Central memory CD8-positive, alpha-beta T cell (primary cell): ENCODE results near the gene PALLD.

ENCODE experiments used
- ATAC-seq: fragments of 150-1000 bp; cut with Tn5 transposase; replicated peaks from 2 replicates; pipeline ENCODE4 v1.10.0; 2022; ENCODE audit warnings: mild to moderate bottlenecking, moderate FRiP score, moderate number of reproducible peaks; ENCODE audit not compliant: poor library complexity, severe bottlenecking; ENCODE audit errors: extremely low read depth
- DNase-seq, 2 donors: peaks; one replicate each; pipeline ENCODE4 v3.0.0; 2021; ENCODE audit warnings: low spot score in 2 of 2
- H3K27ac Mint-ChIP-seq: one replicate; pipeline ENCODE4 v1.8.0; 2022; ENCODE audit warnings: low read depth, mild to moderate bottlenecking, moderate library complexity, mixed read lengths
- H3K27me3 Mint-ChIP-seq: one replicate; pipeline ENCODE4 v1.8.0; 2022; ENCODE audit warnings: mixed read lengths
- H3K36me3 Mint-ChIP-seq: one replicate; pipeline ENCODE4 v1.8.0; 2022; ENCODE audit warnings: mild to moderate bottlenecking, moderate library complexity, mixed read lengths; ENCODE audit not compliant: insufficient read depth
- H3K4me1 Mint-ChIP-seq: one replicate; pipeline ENCODE4 v1.8.0; 2022; ENCODE audit warnings: mixed read lengths
- H3K4me3 Mint-ChIP-seq: one replicate; pipeline ENCODE4 v1.8.0; 2022; ENCODE audit warnings: mild to moderate bottlenecking, moderate library complexity, mixed read lengths
- H3K9me3 Mint-ChIP-seq: one replicate; pipeline ENCODE4 v1.8.0; 2022; ENCODE audit warnings: mixed read lengths

Gene PALLD

DNA sequence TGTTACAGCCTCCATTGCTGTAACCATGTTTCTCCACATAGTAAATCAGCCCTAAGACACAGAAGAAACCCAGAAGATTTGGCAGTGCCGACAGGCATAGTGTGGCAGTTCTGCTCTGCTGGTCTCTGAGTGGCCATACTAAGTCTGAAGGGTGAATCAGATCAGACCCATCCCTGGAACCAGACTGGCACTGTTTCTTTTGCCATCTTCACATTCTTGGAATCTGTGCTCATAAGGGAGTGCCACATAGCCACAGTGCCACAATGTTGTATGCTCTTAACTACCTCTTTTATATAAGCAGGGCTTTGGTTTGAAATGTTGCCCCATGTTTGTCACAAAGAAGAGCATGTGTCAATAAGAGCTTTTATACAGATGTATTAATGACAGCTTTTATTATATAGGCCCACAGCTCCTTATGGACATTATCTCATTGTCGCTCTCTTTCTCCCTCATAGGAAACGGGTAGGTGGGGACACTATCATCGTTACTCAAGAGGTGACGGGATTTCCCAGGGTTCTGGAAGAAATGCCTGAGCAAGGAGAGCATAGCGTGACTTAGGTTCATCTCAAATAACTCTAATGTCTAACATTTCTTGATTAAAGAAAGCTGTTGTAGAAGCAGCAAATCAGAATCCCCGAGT, 385.0 kb downstream of the PALLD start:
- peaks cover 13% of the 10 kb centered on the region for H3K4me1 Mint-ChIP-seq
- DNase-seq (no peak), ATAC-seq (no peak)
- H3K4me3 Mint-ChIP-seq: no peak overlapping the region
- H3K27me3 Mint-ChIP-seq: peaks cover 42% of the 10 kb centered on the region
- no peaks in the 10 kb centered on the region for H3K9me3 Mint-ChIP-seq
- H3K27ac Mint-ChIP-seq: no peak overlapping the region
- no peaks in the 10 kb centered on the region for H3K36me3 Mint-ChIP-seq

DNA sequence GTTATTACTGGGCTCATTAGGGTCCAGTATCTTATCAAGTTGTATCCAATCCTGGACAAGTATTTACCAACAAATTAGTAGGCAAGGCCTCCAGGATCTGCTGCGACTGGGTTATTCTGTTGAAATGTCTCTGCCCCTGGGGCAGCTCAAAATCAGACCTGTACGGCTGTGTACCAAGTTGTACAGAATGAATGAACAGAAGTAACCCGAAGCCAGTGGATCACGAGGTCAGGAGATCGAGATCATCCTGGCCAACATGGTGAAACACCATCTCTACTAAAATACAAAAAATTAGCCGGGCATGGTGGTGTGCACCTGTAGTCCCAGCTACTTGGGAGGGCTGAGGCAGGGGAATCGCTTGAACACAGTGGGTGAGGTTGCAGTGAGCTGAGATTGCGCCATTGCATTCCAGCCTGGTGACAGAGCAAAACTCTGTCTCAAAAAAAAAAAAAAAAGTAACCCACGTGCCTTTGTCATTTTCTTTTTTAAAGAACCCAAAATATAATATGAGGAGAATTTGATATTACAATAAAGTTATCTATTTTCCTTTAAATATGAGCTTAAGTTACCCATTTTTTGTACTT, 385.9 kb downstream of the PALLD start:
- Mint-ChIP-seq H3K27me3 (peaks cover 39% of the 10 kb centered on the region), H3K9me3 (no peaks in the 10 kb centered on the region), H3K4me3 (no peak overlapping the region), H3K27ac (no peak overlapping the region), H3K36me3 (no peaks in the 10 kb centered on the region), H3K4me1 (peaks cover 13% of the 10 kb centered on the region)
- ATAC-seq (no peak), DNase-seq (no peak)

DNA sequence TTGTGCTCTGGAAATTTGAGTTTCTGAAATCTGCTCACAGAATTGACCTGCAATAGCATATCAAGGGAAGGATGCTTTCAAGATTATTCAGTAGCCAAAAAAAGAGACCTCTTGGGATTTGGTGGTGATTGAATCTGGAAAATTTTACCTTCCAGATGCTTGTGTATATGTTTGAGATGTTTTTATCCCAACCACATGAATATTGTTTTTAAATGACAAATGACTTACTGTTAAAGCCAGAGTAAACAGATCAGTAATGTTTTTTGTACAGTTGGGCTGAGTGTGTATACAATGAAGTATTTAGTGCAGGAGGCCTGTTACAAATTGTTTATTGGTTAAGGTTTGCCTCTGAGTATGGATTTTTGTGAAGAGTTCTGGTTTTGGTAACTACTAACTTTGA, 386.7 kb downstream of the PALLD start:
- no peak overlapping the region for H3K27ac Mint-ChIP-seq
- DNase-seq: no peak

GRCh38 chr4:168884251-168885124, 387.6 kb downstream of the PALLD start:
- no peaks in the 10 kb centered on the region for H3K9me3 Mint-ChIP-seq
- DNase-seq (no peak), ATAC-seq (no peak)
- H3K36me3 Mint-ChIP-seq: no peaks in the 10 kb centered on the region
- H3K4me1 Mint-ChIP-seq: no peaks in the 10 kb centered on the region
- no peak overlapping the region for H3K27ac Mint-ChIP-seq
- peaks cover 23% of the 10 kb centered on the region for H3K27me3 Mint-ChIP-seq
- no peak overlapping the region for H3K4me3 Mint-ChIP-seq

More for the DNA sequence above, 386.7 kb downstream of the PALLD start:
- Mint-ChIP-seq H3K4me3 (no peak overlapping the region), H3K36me3 (no peaks in the 10 kb centered on the region), H3K27me3 (peaks cover 33% of the 10 kb centered on the region), H3K4me1 (peaks cover 8% of the 10 kb centered on the region), H3K9me3 (no peaks in the 10 kb centered on the region)
- no peak for ATAC-seq

GRCh38 chr4:168885400-168885799, 388.5 kb downstream of the PALLD start:
- Mint-ChIP-seq H3K36me3 (no peaks in the 10 kb centered on the region), H3K27ac (no peak overlapping the region), H3K27me3 (peaks cover 15% of the 10 kb centered on the region), H3K9me3 (no peaks in the 10 kb centered on the region), H3K4me1 (no peaks in the 10 kb centered on the region), H3K4me3 (no peak overlapping the region)
- ATAC-seq (no peak), DNase-seq (no peak)

- H3K27ac Mint-ChIP-seq: no peak overlapping the region
- peaks cover 6% of the 10 kb centered on the region for H3K27me3 Mint-ChIP-seq
- DNase-seq (no peak), ATAC-seq (no peak)
- H3K36me3 Mint-ChIP-seq: peaks cover under 1% of the 10 kb centered on the region
- H3K9me3 Mint-ChIP-seq: no peaks in the 10 kb centered on the region
- H3K4me3 Mint-ChIP-seq: no peak overlapping the region
- H3K4me1 Mint-ChIP-seq: no peaks in the 10 kb centered on the region
Measured at GRCh38 chr4:168886351-168886750, 389.5 kb downstream of the PALLD start.

- Mint-ChIP-seq H3K27me3 (no peaks in the 10 kb centered on the region), H3K4me3 (no peak overlapping the region), H3K9me3 (no peaks in the 10 kb centered on the region), H3K4me1 (no peaks in the 10 kb centered on the region), H3K36me3 (peaks cover 3% of the 10 kb centered on the region), H3K27ac (no peak overlapping the region)
- DNase-seq (no peak), ATAC-seq (no peak)
Measured at GRCh38 chr4:168887809-168888208, 391.0 kb downstream of the PALLD start.

- Mint-ChIP-seq H3K27me3 (no peaks in the 10 kb centered on the region), H3K27ac (no peak overlapping the region), H3K4me3 (no peak overlapping the region), H3K36me3 (peaks cover 6% of the 10 kb centered on the region), H3K9me3 (no peaks in the 10 kb centered on the region), H3K4me1 (no peaks in the 10 kb centered on the region)
- no peak for ATAC-seq
- no peak for DNase-seq
Measured at GRCh38 chr4:168888715-168889215, 391.9 kb downstream of the PALLD start.

DNA sequence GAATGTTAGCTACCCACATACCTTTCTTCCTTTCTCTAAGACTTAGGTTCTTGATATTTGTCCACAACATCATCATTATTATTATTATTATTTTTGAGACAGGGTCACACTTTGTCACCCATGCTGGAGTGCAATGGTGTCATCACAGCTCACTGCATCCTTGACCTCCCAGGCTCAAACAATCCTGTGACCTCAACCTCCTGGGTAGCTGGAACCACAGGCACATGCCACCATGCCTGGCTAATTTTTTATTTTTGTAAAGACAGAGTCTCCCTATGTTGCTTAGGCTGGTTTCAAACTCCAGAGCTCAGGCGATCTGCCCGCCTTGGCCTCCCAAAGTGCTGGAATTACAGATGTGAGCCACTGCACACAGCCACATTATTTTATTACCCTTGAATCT, 394.2 kb downstream of the PALLD start:
- no peaks in the 10 kb centered on the region for H3K4me1 Mint-ChIP-seq

DNA sequence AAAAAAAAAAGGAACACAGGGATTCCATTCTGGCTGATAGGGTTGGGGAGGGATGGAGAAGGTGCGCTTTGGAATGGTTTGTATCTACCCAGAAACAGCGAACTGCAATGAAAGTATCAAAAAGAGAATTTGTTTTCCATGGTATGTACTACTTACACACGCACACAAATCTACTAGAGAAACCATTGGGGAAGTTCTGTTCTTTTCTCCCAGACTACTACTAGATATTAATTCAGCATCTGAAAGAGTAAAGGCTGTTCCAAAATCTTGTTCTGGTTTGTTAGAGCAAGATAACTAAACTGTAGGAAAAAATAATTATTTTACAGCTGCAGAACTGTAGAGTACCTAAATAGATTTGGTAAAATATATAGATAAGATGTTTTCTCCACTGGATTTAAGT, 394.8 kb downstream of the PALLD start:
- DNase-seq (no peak), ATAC-seq (no peak)
- H3K27me3 Mint-ChIP-seq: no peaks in the 10 kb centered on the region

More for the DNA sequence above, 394.2 kb downstream of the PALLD start:
- DNase-seq (no peak), ATAC-seq (no peak)
- Mint-ChIP-seq H3K36me3 (peaks cover 13% of the 10 kb centered on the region), H3K9me3 (no peaks in the 10 kb centered on the region), H3K27ac (no peak overlapping the region), H3K27me3 (no peaks in the 10 kb centered on the region), H3K4me3 (no peak overlapping the region)

GRCh38 chr4:168892475-168892874, 395.6 kb downstream of the PALLD start:
- no peaks in the 10 kb centered on the region for H3K27me3 Mint-ChIP-seq
- H3K4me1 Mint-ChIP-seq: no peaks in the 10 kb centered on the region
- no peak overlapping the region for H3K27ac Mint-ChIP-seq
- DNase-seq (no peak), ATAC-seq (no peak)
- no peaks in the 10 kb centered on the region for H3K9me3 Mint-ChIP-seq
- H3K36me3 Mint-ChIP-seq: peaks cover 13% of the 10 kb centered on the region
- no peak overlapping the region for H3K4me3 Mint-ChIP-seq

More for the DNA sequence above, 394.8 kb downstream of the PALLD start:
- H3K9me3 Mint-ChIP-seq: no peaks in the 10 kb centered on the region
- no peaks in the 10 kb centered on the region for H3K4me1 Mint-ChIP-seq
- H3K4me3 Mint-ChIP-seq: no peak overlapping the region
- H3K36me3 Mint-ChIP-seq: peaks cover 13% of the 10 kb centered on the region
- H3K27ac Mint-ChIP-seq: no peak overlapping the region

DNA sequence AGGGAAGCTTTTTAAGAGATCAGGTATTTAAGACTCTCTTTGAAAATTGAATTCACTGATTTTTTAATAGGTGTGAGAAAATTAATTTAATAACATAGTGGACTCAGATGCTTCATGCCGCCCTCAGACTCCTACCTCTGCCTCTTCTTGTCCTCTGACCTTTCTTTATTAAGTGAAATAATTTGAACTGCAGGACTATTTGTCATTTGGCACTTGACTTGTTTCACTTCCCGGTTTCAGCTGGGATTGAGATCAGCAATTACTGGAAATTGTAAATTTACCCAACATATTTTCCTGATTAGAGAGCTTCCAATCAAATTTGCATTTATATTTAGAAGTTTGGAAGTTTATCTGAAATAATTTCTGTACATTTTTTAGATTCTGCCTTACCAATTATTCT, 396.4 kb downstream of the PALLD start:
- DNase-seq (no peak), ATAC-seq (no peak)
- no peaks in the 10 kb centered on the region for H3K4me1 Mint-ChIP-seq
- no peak overlapping the region for H3K27ac Mint-ChIP-seq
- no peaks in the 10 kb centered on the region for H3K9me3 Mint-ChIP-seq
- H3K36me3 Mint-ChIP-seq: peaks cover 13% of the 10 kb centered on the region
- no peaks in the 10 kb centered on the region for H3K27me3 Mint-ChIP-seq
- H3K4me3 Mint-ChIP-seq: no peak overlapping the region
